SU-DHL-6 (cell line): ENCODE results near the gene CDC16.

Source experiments
- CTCF ChIP-seq: fragments of 200-600 bp; sonication (generic); IDR thresholded peaks from one replicate; pipeline ENCODE4 v1.5.1; 2017; ENCODE audit warnings: antibody characterized with exemption, mild to moderate bottlenecking, low read length, moderate library complexity; ENCODE audit not compliant: insufficient read depth, poor library complexity, severe bottlenecking
- EZH2phosphoT487 ChIP-seq: fragments of 200-600 bp; sonication (generic), shearing (Covaris generic); conservative IDR thresholded peaks from 2 replicates; pipeline ENCODE4 v1.6.1; 2018; ENCODE audit warnings: mild to moderate bottlenecking, antibody characterized with exemption, low read length, moderate library complexity, mixed read lengths

- TF ChIP-seq CTCF (no peak), EZH2phosphoT487 (no peak)
Measured at GRCh38 chr13:114321256-114321655, 86.6 kb downstream of the CDC16 start.
